ENCODE measurements around the gene NLRP13.
"Not testable (repeated sequence)": the region's sequence is repeated elsewhere in the genome, so short reads cannot be mapped to it uniquely, and the experiment has no call there.

NLRP13 gene, protein sequence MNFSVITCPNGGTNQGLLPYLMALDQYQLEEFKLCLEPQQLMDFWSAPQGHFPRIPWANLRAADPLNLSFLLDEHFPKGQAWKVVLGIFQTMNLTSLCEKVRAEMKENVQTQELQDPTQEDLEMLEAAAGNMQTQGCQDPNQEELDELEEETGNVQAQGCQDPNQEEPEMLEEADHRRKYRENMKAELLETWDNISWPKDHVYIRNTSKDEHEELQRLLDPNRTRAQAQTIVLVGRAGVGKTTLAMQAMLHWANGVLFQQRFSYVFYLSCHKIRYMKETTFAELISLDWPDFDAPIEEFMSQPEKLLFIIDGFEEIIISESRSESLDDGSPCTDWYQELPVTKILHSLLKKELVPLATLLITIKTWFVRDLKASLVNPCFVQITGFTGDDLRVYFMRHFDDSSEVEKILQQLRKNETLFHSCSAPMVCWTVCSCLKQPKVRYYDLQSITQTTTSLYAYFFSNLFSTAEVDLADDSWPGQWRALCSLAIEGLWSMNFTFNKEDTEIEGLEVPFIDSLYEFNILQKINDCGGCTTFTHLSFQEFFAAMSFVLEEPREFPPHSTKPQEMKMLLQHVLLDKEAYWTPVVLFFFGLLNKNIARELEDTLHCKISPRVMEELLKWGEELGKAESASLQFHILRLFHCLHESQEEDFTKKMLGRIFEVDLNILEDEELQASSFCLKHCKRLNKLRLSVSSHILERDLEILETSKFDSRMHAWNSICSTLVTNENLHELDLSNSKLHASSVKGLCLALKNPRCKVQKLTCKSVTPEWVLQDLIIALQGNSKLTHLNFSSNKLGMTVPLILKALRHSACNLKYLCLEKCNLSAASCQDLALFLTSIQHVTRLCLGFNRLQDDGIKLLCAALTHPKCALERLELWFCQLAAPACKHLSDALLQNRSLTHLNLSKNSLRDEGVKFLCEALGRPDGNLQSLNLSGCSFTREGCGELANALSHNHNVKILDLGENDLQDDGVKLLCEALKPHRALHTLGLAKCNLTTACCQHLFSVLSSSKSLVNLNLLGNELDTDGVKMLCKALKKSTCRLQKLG

GRCh38 chr19:55931936-55932386, at the start of gene NLRP13:
Gene NLRP13, minus strand, starts transcription at chr19:55932336. Its CDS starts 25 bp downstream, at chr19:55932311.
- DNase-seq, result no peak

- DNase-seq, result no peak
Measured at GRCh38 chr19:55980415-55980814, 48.3 kb upstream of the NLRP13 start.

DNA sequence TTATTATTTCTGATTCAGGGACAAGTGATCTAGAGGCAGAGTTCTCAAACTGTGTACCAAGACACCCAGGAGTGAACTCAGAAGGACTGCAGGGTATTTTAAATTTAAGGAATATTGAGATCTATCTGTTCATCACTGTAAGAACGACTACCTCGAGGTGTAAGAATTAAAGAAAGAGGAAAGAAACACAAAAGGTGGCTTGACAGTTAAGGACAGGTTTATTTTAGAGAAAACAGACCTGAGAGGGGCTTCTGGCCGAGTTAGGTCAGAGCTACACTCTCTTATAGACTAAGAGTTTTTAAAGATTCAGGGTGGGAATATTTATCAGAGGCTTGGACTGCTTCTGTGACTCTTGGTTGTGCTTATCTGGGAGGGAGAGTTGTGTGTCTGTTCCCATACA, 41.8 kb upstream of the NLRP13 start:
- DNase-seq, result no peak

GRCh38 chr19:55962186-55962585, 30.1 kb upstream of the NLRP13 start:
- no peak for DNase-seq

- no peak for DNase-seq
Measured at GRCh38 chr19:55959996-55960675, 28.0 kb upstream of the NLRP13 start.

DNA sequence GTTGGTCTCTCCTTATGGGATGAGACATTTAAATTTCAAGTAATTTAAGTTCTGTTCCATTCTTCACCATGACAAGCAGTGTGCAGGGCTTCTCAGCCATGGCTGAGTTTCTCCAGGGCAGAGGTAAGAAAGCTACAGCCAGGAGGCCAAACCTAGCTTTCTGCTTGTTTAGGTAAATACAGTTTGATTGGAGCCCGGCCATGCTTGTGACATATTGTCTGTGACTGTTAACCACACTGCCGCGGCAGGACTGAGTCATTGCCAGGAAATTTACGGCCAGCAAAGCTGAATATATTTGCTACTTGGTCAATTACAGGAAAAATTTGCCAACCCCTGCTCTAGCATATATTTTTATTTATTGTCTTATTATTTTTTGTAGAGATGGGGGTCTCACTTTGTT, 26.2 kb upstream of the NLRP13 start:
- no peak for DNase-seq

DNA sequence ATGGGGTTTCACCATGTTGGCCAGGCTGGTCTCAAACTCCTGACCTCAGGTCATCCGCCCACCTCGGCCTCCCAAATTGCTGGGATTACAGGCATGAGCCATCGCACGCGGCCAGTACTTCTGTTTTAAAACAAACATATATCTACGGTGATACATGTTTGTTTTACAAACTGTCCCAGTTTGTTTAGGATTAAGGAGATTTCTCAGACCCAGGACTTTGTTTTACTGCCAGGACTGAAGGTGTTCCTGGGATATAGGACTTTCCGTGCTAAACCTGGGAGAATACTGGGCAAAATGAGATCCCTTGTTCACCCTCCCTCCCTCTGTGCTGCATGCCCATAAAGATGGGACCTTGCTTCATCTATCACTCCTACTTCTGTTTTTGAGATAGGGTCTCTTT, 24.3 kb upstream of the NLRP13 start:
- DNase-seq, result no peak

DNA sequence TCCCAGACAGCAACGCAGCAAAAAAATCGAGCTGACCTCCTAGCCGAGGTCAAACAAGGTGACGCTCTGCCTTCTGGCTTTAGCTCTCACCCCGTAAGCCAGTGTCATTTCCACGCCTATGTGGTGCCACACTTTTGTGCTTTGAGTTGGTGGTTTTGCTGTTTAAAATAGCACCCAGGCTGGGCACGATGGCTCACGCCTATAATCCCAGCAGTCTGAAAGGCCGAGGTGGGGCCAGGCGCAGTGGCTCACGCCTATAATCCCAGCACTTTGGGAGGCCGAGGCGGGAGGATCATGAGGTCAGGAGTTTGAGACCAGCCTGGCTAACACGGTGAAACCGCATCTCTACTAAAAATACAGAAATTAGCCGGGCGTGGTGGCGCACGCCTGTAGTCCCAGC, 18.4 kb upstream of the NLRP13 start:
- DNase-seq, result not testable (repeated sequence)

- no peak for DNase-seq
Measured at GRCh38 chr19:55947532-55947931, 15.4 kb upstream of the NLRP13 start, which contains the start of gene NLRP8. Gene NLRP8, plus strand, starts transcription at chr19:55947832.

- no peak for DNase-seq
Measured at GRCh38 chr19:55940306-55940705, 8.2 kb upstream of the NLRP13 start.

- DNase-seq, result no peak
Measured at GRCh38 chr19:55939206-55939605, 7.1 kb upstream of the NLRP13 start.

- DNase-seq, result no peak
Measured at GRCh38 chr19:55935206-55935605, 3.1 kb upstream of the NLRP13 start.

DNA sequence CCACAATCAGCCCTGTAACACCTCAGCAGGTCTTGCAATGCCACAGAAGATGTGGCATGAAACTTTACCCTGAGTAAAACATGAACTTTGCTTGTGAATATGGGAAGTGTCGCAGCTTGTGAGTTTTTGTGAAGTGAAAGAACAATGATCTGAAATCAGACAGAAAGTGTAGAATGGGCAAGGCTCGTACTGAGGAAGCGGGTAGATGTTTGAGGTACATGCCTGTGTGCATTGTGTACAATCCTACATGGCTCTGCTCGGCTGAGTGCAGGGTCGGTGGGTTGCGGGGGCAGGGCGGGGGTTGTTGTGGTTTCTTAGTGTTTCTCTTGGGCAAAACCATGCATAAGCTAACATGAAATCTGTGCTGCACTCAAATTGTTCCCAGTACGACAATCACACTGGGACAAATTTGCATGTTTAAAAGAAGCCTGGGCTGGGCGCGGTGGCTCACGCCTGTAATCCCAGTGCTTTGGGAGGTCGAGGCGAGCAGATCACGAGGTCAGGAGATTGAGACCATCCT, 1.1 kb downstream of the NLRP13 start:
- no peak for DNase-seq

GRCh38 chr19:55929258-55929657, 2.9 kb downstream of the NLRP13 start:
- not testable (repeated sequence) for DNase-seq

DNA sequence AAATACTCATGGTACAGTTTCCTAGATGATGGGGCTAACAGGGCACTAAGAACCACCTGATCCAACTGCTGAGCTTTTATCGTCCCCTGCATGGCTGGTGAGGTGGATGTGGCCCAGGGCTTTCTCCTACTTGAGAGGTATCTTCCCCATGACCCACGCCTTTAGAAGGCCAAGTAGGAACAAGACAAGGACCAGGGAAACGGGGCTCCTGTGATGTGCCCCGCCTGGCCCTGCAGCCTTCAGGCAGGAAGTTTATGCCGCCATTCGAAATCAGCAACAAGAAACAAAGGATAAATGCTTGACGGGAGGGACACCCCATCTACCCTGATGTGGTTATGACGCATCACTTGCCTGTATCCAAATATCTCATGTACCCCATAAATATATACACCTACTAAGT, 4.1 kb downstream of the NLRP13 start:
- DNase-seq, result no peak

DNA sequence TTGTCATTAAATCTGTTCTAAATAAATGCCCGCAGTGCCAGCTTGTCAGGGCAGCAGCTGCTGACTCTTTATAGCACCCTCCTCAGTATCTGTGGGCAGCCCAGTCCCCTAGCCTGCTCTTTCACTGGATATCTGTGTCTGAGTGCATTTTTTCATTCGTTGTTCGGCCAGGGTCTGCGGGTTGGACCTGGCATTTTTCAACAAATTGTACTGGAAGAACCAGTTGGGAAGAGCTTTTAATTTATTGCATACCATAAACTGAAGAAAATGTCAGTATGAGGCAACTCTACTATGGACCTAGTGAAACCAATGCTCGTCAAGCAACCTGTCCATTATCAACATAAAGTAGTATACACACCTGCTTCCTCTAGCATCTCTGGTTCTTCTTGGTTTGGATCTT, 8.6 kb downstream of the NLRP13 start:
- DNase-seq, result no peak

GRCh38 chr19:55913643-55914268, 18.4 kb downstream of the NLRP13 start:
- DNase-seq, result no peak

DNA sequence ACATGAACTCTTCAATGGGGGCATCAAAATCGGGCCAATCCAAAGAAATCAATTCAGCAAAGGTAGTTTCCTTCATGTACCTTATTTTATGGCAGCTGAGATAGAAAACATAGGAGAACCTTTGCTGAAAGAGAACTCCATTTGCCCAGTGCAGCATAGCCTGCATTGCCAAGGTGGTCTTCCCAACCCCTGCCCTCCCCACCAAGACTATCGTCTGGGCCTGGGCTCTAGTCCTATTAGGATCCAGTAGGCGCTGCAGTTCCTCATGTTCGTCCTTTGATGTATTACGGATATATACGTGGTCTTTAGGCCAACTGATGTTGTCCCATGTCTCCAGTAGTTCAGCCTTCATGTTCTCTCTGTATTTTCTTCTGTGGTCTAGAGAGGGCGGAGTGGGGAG, 19.2 kb downstream of the NLRP13 start:
- no peak for DNase-seq

DNA sequence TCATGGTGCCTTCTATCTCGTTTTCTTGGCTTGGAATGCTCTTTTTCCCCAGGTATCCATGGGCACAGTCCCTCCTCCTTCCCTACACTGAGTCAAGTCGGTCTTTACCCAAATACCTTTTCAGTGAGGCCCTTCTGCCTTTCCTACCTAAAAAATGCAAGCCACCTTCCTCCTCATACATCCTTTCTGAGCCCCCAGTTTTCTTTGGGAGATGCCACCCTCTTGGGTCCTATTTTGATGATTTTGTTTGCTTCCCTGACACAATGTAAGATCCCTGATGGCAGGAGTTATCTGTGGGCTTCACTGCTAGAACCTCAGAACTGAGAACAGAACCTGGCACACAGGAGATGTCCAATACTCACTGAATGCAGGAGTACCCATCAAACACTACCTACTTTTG, 22.3 kb downstream of the NLRP13 start:
- DNase-seq, result no peak

DNA sequence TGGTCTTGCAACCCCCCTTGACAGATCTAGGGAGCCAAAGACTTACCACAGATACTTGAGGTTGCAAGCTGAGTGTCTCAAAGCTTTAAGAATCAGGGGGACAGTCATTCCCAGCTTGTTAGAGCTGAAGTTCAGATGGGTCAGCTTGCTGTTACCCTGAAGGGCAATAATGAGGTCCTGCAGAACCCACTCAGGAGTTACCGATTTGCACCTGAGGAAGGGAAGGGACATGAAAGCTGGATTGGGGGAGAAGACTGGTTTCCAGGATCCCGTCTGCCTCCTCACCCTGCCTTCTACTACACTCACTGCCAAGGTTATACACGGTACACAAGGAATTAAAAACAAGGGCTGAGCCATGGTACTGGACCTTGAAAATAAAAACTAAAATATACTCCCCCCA, 24.4 kb downstream of the NLRP13 start:
- no peak for DNase-seq

- no peak for DNase-seq
Measured at GRCh38 chr19:55907286-55907685, 24.9 kb downstream of the NLRP13 start.

DNA sequence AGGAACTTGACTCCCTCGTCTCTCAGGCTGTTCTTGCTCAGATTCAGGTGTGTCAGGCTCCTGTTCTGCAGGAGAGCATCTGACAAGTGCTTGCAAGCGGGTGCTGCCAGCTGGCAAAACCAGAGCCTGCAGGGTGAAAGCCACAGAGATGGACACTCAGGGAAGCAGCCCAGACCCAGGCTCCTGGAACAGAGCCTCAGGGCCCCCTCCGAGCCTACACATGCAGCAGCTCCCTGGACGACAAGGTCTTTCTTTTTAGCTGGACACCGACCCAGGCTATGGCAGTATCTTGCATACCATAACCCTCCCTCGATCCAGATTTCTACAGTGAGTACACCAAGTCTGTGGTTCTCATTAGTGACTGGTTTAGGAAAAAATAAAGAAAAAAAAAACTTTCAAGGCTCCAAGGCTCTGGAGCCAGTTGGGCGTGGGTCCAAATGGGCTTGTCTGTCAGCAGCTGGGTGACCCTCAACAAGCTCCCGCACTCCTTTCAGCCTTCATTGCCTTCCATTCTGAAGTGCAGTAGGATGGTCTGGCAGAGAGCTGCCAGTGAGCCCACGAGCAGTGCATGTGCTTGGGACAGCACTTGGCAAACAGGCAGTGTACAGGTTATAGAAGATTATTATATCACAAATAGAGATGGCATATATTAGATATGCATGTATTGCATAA, 29.9 kb downstream of the NLRP13 start:
- no peak for DNase-seq

Measured in activated naive CD4-positive, alpha-beta T cell treated with Interleukin-2 at 50 U/mL for 16 hours (primary cell).